Neuronal stem cell (in vitro differentiated cells): ENCODE results near the gene ZNF618.
A peak's percentile ranks its signal among the peaks of the same experiment; 100 is the strongest.

Source experiments
- DNase-seq: peaks from one replicate; pipeline ENCODE4 v3.0.0-alpha.2; 2013; ENCODE audit warnings: low spot score
- H2AFZ ChIP-seq: one replicate; pipeline ENCODE4 v1.6.1; 2013; ENCODE audit warnings: mild to moderate bottlenecking, low read length, inconsistent platforms
- H2AK5ac ChIP-seq: 2 replicates; pipeline ENCODE4 v1.6.1; 2013; ENCODE audit warnings: low read depth, mild to moderate bottlenecking, inconsistent platforms, low read length, moderate library complexity, mixed read lengths
- H2BK120ac ChIP-seq: 2 replicates; pipeline ENCODE4 v1.6.1; 2013; ENCODE audit warnings: low read depth, mild to moderate bottlenecking, inconsistent platforms, low read length, moderate library complexity, mixed read lengths
- H2BK12ac ChIP-seq: one replicate; pipeline ENCODE4 v1.6.1; 2013; ENCODE audit warnings: low read length, inconsistent platforms
- H2BK15ac ChIP-seq: 2 replicates; pipeline ENCODE4 v1.6.1; 2013; ENCODE audit warnings: mild to moderate bottlenecking, low read length, inconsistent platforms, mixed read lengths
- H2BK5ac ChIP-seq: one replicate; pipeline ENCODE4 v1.6.1; 2013; ENCODE audit warnings: inconsistent platforms, mild to moderate bottlenecking, low read length, moderate library complexity
- H3K14ac ChIP-seq: one replicate; pipeline ENCODE4 v1.6.1; 2013; ENCODE audit warnings: low read length, inconsistent platforms
- H3K18ac ChIP-seq: 2 replicates; pipeline ENCODE4 v1.6.1; 2013; ENCODE audit warnings: low read length, inconsistent platforms
- H3K23ac ChIP-seq: 2 replicates; pipeline ENCODE4 v1.6.1; 2013; ENCODE audit warnings: low read depth, mild to moderate bottlenecking, mixed read lengths, low read length, inconsistent platforms; ENCODE audit not compliant: poor library complexity
- H3K27ac ChIP-seq: replicated peaks from 3 replicates; pipeline ENCODE4 v1.5.1; 2013; ENCODE audit warnings: low read length, inconsistent platforms
- H3K27me3 ChIP-seq, 3 experiments: 2 replicates each; pipeline ENCODE4 v1.6.1; 2013; ENCODE audit warnings: low read length in 3 of 3, mild to moderate bottlenecking in 2 of 3, inconsistent platforms in 1 of 3, low read depth in 1 of 3, mixed read lengths in 1 of 3, moderate library complexity in 1 of 3; ENCODE audit not compliant: control insufficient read depth in 3 of 3, insufficient read depth in 3 of 3
- H3K36me3 ChIP-seq, 2 donors: replicated peaks in 1 of 2; 2 replicates each; pipeline ENCODE4 v1.6.1; 2013; ENCODE audit warnings: low read length in 2 of 2; ENCODE audit not compliant: control insufficient read depth in 2 of 2, insufficient read depth in 2 of 2
- H3K4ac ChIP-seq: 2 replicates; pipeline ENCODE4 v1.6.1; 2013; ENCODE audit warnings: inconsistent platforms, mild to moderate bottlenecking, low read length, moderate library complexity
- H3K4me1 ChIP-seq, 2 donors: 1 replicate in 1 of 2; 2 replicates in 1 of 2; pipeline ENCODE4 v1.6.1; 2013; ENCODE audit warnings: low read length in 2 of 2, low read depth in 1 of 2; ENCODE audit not compliant: control insufficient read depth in 2 of 2, insufficient read depth in 1 of 2
- H3K4me2 ChIP-seq: one replicate; pipeline ENCODE4 v1.6.1; 2013; ENCODE audit warnings: mild to moderate bottlenecking, low read length, inconsistent platforms; ENCODE audit not compliant: insufficient read depth, poor library complexity, severe bottlenecking
- H3K4me3 ChIP-seq, 2 donors: 2 replicates each; pipeline ENCODE4 v1.5.1; 2013; ENCODE audit warnings: low read length in 2 of 2, mild to moderate bottlenecking in 2 of 2, inconsistent platforms in 1 of 2, moderate library complexity in 1 of 2
- H3K79me1 ChIP-seq: one replicate; pipeline ENCODE4 v1.6.1; 2013; ENCODE audit warnings: low read depth, mild to moderate bottlenecking, inconsistent platforms, low read length, moderate library complexity
- H3K9ac ChIP-seq: one replicate; pipeline ENCODE4 v1.6.1; 2013; ENCODE audit warnings: mild to moderate bottlenecking, low read depth, low read length, inconsistent platforms; ENCODE audit not compliant: poor library complexity
- H3K9me3 ChIP-seq, 2 donors: replicated peaks in 1 of 2; 2 replicates each; pipeline versions ENCODE3 to v1.6.1; 2013; ENCODE audit warnings: low read length in 2 of 2, mild to moderate bottlenecking in 2 of 2, inconsistent platforms in 1 of 2, low read depth in 1 of 2, mixed read lengths in 1 of 2, moderate library complexity in 1 of 2; ENCODE audit not compliant: control insufficient read depth in 2 of 2, insufficient read depth in 1 of 2
- H4K8ac ChIP-seq: one replicate; pipeline ENCODE4 v1.6.1; 2013; ENCODE audit warnings: low read depth, mild to moderate bottlenecking, inconsistent platforms, low read length, moderate library complexity
- H4K91ac ChIP-seq: one replicate; pipeline ENCODE4 v1.6.1; 2013; ENCODE audit warnings: low read length, low read depth, mild to moderate bottlenecking, inconsistent platforms; ENCODE audit not compliant: poor library complexity
- WGBS, 2 donors: extraction: QIAGEN DNeasy Blood & Tissue Kit; methylation state at CpG; one replicate each; pipeline ENCODE4 v1.1.7; 2013; ENCODE audit warnings: missing lambda C conversion rate in 2 of 2, mixed read lengths in 1 of 2; ENCODE audit not compliant: insufficient read length in 2 of 2, insufficient replicate concordance in 1 of 2; ENCODE audit errors: extremely low coverage in 2 of 2; 5-methylcytosine and 5-hydroxymethylcytosine counted together

ZNF618 gene

DNA sequence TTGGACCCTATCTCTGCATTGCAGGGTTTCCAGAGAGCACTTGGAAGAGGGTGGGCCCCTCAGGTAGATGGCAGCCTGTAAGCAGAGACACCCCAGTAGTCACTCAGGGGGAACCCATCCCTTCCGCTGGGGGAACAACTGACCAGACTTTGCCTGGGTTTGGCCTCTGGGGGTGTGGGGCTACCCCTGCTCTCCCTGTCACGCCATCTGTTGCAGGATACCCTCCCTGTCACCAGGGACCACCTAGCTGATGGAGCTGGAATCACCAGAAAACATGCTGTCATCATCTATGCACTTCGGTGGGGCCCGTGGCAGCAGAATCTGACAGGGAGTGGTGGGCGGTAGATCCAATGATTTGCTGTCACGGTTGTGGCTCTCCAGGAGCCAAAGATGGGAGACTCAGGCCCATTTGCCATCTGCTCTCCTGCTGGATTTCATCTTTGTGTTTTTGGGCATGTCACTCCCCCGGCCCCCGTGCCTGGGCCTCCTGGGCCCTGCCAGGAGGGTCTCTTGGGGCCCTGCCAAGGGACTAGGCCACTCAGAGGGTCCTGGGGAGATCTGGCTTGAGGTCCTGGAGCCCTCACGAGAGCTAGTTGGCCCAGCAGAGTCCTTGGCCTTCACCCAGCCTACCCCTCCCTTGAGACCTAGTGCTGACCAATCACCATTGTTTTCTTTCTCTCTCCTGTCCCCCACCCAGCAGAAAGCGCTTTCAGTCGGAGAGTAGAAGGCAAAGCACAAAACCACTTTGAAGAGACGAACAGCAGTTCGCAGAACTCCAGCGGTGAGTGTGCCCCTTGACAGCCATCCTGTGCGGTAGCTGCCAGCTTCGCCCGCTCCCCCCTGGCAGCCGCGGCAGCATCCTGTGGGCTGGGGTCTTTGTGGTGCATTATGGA is 156.1 kb downstream of the ZNF618 start:
- no peak for DNase-seq
- H3K36me3 ChIP-seq, result peaks cover 52 to 80% of the 10 kb centered on the region in 2 donors

DNA sequence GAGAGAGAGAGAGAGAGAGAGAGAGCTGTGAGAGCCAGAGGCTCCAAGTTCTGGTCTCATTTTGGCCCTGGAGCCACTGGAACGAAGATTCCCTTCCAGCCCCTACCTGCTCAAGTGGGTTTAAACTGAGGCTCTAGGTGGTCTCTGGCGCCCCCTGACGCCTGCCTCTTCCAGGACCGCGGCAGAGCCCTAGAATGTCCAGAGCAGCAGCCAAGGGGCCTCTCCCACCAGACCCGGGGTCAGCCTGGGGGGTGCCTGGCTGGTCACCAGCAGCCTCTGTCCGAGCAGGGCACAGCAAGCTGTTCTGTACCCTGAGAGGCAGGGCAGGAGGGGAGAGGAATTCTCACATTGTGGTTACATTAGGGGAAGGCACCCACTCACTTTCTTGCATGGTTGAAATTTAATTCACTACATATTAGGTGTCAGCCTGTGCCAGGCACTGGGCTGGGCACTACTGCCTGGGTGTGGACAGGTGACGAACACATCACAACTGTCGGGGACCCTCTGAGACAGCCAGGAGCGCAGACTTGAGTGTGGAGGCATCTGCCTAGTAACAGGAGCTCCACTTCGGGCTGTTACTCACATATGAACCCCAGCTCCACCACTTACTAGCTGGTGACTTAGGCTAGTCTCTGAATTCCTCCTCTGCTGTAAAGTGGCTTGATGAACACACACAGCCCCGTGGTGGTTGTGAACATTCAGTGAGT is 157.4 kb downstream of the ZNF618 start:
- no CpG with 5 or more reads among the region's 12 CpGs for WGBS, 2 donors

More for the DNA sequence above, 156.1 kb downstream of the ZNF618 start:
- H2BK120ac ChIP-seq, result no peak overlapping the region
- no peak overlapping the region for H3K23ac ChIP-seq
- peaks cover 0 to 3% of the 10 kb centered on the region in 2 donors for H3K9me3 ChIP-seq
- H2AFZ ChIP-seq, result no peak overlapping the region
- WGBS, 2 donors, result no CpG with 5 or more reads among the region's 19 CpGs
- no peak overlapping the region for H3K4me2 ChIP-seq
- no peak overlapping the region for H2BK15ac ChIP-seq
- H3K27ac ChIP-seq, result peak overlapping the region; percentile 53
- no peak overlapping the region for H4K91ac ChIP-seq
- no peak overlapping the region for H4K8ac ChIP-seq
- no peak overlapping the region for H3K4ac ChIP-seq
- no peak overlapping the region for H3K18ac ChIP-seq
- peak overlapping the region; percentile 7 for H2AK5ac ChIP-seq
- H3K27me3 ChIP-seq, result no peaks in the 10 kb centered on the region
- H3K4me1 ChIP-seq, result peaks cover 0 to 11% of the 10 kb centered on the region in 2 donors
- no peaks in the 10 kb centered on the region for H3K79me1 ChIP-seq
- no peak overlapping the region for H3K14ac ChIP-seq
- H3K4me3 ChIP-seq, result no peak overlapping the region
- H3K9ac ChIP-seq, result no peak overlapping the region
- no peak overlapping the region for H2BK12ac ChIP-seq
- no peak overlapping the region for H2BK5ac ChIP-seq

DNA sequence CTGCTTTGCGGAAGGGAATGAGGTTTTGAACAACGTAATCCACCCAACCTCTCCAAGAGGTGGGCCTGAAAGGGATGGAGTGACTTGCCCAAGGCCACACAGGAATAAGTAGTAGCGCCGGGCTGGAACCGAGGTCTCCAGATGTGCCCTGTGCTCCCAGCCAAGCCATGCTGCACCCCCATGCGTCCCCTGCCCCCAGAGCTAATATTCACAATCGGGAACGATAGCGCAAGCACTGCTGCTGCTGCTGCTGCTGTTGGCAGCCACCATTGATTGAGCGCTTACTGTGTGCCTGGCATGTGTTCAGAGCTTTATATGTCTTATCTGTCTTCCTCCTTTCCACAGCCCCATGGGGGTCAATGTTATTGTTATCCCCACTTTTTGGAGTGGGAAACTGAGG is 158.1 kb downstream of the ZNF618 start:
- Histone ChIP-seq H3K4me2 (no peak overlapping the region), H2AK5ac (no peak overlapping the region), H3K27ac (no peak overlapping the region), H2AFZ (no peak overlapping the region), H3K23ac (no peak overlapping the region), H2BK120ac (no peak overlapping the region), H3K36me3 (peaks cover 45 to 79% of the 10 kb centered on the region in 2 donors), H3K4me3 (no peak overlapping the region), H4K91ac (no peak overlapping the region), H3K27me3 (no peaks in the 10 kb centered on the region), H2BK12ac (no peak overlapping the region), H3K14ac (no peak overlapping the region), H3K4ac (no peak overlapping the region), H2BK5ac (no peak overlapping the region), H2BK15ac (no peak overlapping the region), H3K79me1 (no peaks in the 10 kb centered on the region), H3K9ac (no peak overlapping the region), H3K4me1 (peaks cover 8 to 20% of the 10 kb centered on the region in 2 donors), H3K9me3 (peaks cover 0 to 3% of the 10 kb centered on the region in 2 donors), H3K18ac (no peak overlapping the region), H4K8ac (no peak overlapping the region)
- no CpG with 5 or more reads among the region's 10 CpGs for WGBS, 2 donors
- DNase-seq, result no peak

More for the DNA sequence above, 157.4 kb downstream of the ZNF618 start:
- H3K4ac ChIP-seq, result no peak overlapping the region
- H3K4me3 ChIP-seq, result no peak overlapping the region
- no peaks in the 10 kb centered on the region for H3K79me1 ChIP-seq
- no peak overlapping the region for H3K23ac ChIP-seq
- no peak overlapping the region for H2AK5ac ChIP-seq
- H2BK120ac ChIP-seq, result no peak overlapping the region
- no peak overlapping the region for H2BK15ac ChIP-seq
- H4K91ac ChIP-seq, result no peak overlapping the region
- peaks cover 49 to 79% of the 10 kb centered on the region in 2 donors for H3K36me3 ChIP-seq
- H3K4me1 ChIP-seq, result peaks cover 7 to 19% of the 10 kb centered on the region in 2 donors
- H3K4me2 ChIP-seq, result no peak overlapping the region
- H3K27me3 ChIP-seq, result no peaks in the 10 kb centered on the region
- no peak overlapping the region for H3K9ac ChIP-seq
- H2BK12ac ChIP-seq, result peak overlapping the region; percentile 14
- H2BK5ac ChIP-seq, result no peak overlapping the region
- H3K27ac ChIP-seq, result no peak overlapping the region
- H3K9me3 ChIP-seq, result peaks cover 0 to 3% of the 10 kb centered on the region in 2 donors
- DNase-seq, result peak; percentile 21
- H2AFZ ChIP-seq, result no peak overlapping the region
- peak overlapping the region; percentile 44 for H3K18ac ChIP-seq
- H3K14ac ChIP-seq, result no peak overlapping the region
- no peak overlapping the region for H4K8ac ChIP-seq

DNA sequence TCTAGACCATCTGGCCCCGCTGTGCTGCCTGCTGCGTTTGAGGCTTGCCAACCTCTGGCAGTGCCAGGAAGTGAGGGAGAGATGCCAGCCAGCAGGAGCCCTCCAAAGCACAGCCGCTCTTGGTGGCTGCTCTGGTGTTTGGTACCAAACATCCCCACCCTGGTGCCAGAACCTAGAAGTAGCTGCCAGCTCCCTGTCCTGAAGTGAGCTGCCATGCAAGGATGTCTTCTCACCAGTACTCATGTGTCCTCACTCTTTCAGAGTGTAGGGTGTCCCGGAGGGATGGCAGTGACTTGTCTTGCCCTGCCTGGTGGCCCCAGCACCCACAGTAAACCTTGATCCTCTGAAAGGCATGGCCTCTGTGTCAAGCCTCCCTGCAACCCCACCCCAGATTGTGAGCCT is 158.6 kb downstream of the ZNF618 start:
- Histone ChIP-seq H3K36me3 (peaks cover 41 to 79% of the 10 kb centered on the region in 2 donors), H3K9ac (peak overlapping the region; percentile 60), H3K79me1 (no peaks in the 10 kb centered on the region), H3K4ac (no peak overlapping the region), H2BK15ac (no peak overlapping the region), H4K91ac (no peak overlapping the region), H2BK120ac (no peak overlapping the region), H3K14ac (no peak overlapping the region), H3K27ac (no peak overlapping the region), H3K4me2 (no peak overlapping the region), H3K9me3 (peaks cover 0 to 3% of the 10 kb centered on the region in 2 donors), H3K18ac (no peak overlapping the region), H4K8ac (no peak overlapping the region), H3K4me3 (no peak overlapping the region), H3K27me3 (no peaks in the 10 kb centered on the region), H2BK12ac (no peak overlapping the region), H2AFZ (no peak overlapping the region), H3K4me1 (peaks cover 8 to 20% of the 10 kb centered on the region in 2 donors), H2BK5ac (no peak overlapping the region), H2AK5ac (no peak overlapping the region), H3K23ac (no peak overlapping the region)
- no CpG with 5 or more reads among the region's 4 CpGs for WGBS, 2 donors
- no peak for DNase-seq
